ENCODE data around the gene EHBP1L1.

EHBP1L1 gene

DNA sequence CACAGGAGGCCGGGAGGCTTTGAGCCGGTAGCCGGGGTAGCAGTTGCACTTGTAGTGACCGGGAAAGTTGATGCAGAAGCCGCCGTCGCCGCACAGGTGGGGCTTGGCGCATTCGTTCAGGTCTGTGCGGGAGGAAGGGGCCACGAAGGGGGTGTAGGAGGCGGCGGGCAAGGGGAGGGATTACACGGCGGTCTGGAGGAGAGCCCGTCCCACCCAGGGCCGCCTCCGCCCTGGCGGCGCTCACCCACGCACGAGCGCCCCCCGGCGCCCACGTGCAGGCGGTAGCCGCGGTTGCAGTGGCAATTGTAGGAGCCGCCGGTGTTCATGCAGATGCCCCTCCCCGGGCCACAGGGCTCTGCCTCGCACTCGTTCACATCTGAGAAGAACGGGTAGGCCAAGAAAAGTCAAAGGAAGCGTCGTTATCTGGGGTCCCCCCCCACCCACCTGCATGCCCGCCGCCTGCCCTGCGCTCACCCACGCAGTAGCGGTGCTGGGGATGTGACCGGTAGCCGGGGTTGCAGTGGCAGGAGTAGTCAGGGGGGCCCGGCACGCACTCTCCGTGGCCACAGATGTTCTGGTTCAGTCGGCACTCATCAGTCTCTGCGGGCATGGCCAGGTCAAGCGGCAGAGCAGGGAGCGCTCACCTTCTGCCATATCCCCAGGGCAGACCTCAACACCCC, 28.3 kb upstream of the EHBP1L1 start:
- no peak for DNase-seq

DNA sequence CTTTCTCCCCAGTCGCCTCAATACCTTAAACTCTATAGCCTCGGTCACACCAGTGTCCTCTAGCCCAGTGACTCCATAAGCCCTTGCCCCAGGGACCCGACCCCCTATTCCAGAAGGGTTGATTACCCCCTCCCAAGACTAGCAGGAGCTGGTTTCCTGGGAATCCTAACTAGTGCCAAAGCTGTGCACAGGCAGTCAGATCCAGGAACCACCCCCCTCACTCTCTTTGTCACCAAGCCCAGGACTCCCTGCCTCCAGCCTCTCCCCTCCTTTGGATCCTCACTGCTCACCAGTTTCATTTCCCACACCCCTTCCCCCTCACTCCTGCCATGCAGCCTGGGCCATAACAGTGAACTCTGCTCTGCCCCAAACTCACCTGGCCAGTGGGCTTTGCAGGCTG, 27.5 kb upstream of the EHBP1L1 start:
- DNase-seq: no peak

DNA sequence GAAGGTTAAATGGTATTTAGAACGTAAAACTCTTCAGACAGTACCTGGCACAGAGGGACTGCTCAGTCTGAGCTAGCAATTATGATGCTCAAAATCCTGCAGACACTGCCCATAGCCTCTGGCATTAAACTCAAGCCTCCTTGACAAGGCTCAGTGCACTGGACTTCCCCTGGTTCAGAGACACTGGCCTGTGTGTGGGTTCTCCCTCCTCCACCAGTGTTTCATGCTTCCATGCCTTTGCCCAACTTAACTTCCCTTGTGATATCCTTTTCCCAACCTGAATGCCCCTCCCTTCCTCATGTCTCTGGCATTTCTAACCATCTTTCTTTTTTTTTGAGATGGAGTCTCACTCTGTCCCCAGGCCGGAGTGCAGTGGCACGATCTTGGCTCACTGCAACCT, 26.8 kb upstream of the EHBP1L1 start:
- no peak for DNase-seq

DNA sequence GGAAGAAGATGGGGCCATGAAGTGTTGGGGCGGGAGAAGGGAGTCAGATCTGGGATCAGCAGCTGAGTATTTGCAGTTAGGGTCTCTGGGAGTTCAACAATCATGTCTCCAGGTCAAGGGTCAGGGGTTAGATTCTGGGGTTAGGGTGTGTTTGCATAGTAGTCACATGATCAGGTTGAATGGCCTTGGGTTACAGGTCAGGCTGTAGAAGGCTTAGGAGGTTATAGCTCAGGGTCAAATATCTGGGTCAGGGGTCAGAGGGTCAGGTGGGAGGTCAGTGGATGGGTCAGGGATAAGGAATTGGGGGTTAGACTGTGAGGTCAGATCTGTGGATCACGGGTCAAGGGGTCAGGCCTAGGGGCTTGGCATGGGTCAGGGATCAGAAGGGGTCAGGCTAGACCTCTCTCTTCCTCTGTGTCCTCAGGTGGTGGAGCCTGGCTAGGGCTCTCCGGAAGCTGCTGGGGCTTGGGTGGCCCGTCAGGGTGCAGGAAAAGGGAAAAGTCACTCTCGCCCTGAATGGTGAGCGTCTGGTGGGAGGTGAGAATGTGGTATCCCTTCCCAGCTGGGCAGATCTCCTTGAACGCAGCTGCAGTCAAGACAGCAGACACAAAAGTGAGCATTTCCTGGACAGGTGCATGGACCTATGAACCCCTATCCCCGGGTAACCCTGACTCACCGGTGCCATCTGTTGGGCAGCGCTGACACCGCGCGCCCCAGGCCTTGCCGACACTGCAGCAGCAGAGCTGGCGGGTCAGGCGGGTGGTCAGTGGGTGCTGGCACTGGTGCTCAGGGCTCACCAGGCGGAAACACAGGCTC, 24.1 kb upstream of the EHBP1L1 start:
- DNase-seq: peak; percentile 64

GRCh38 chr11:65552388-65552951, 23.4 kb upstream of the EHBP1L1 start:
- no peak for DNase-seq

DNA sequence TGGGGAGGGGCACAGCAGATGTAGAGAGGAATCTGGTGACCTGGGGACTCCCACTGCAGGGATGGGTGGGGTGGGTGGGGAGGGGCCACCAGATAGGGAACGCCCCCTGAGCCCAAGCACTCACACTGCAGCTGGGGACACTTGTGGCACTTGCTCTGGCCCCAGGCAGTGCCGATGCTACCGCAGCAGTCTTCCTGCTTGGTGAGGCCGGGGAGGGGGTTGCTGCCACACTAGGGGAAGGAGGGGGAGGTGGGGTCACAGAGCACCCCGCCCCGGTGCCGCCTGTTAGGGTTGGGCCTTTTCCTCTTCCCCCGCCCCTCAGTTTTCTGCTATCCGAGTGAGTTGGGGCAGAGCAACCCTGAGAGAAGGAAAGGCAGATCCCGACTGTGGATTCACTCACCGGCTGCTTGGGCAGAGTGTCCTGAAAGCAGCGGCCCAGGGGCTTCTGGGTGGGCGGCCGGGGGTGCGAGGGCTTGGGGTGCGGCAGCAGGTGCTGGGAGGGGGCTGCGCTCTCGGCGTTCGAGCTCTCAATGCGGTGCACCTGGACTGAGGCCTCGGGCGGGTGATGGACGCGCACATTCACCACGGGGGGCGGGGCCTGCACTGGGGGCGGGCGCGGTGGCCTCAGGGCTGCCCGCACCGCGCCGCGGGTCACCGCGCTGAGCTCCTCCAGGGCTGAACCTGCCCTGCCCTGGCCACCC, 22.4 kb upstream of the EHBP1L1 start:
- no peak for DNase-seq

GRCh38 chr11:65554057-65554818, 21.6 kb upstream of the EHBP1L1 start:
- no peak for DNase-seq

GRCh38 chr11:65554842-65555430, 20.9 kb upstream of the EHBP1L1 start:
- DNase-seq: no peak

GRCh38 chr11:65555693-65556231, 20.1 kb upstream of the EHBP1L1 start:
- no peak for DNase-seq

GRCh38 chr11:65556470-65557279, 19.2 kb upstream of the EHBP1L1 start:
- DNase-seq: no peak

DNA sequence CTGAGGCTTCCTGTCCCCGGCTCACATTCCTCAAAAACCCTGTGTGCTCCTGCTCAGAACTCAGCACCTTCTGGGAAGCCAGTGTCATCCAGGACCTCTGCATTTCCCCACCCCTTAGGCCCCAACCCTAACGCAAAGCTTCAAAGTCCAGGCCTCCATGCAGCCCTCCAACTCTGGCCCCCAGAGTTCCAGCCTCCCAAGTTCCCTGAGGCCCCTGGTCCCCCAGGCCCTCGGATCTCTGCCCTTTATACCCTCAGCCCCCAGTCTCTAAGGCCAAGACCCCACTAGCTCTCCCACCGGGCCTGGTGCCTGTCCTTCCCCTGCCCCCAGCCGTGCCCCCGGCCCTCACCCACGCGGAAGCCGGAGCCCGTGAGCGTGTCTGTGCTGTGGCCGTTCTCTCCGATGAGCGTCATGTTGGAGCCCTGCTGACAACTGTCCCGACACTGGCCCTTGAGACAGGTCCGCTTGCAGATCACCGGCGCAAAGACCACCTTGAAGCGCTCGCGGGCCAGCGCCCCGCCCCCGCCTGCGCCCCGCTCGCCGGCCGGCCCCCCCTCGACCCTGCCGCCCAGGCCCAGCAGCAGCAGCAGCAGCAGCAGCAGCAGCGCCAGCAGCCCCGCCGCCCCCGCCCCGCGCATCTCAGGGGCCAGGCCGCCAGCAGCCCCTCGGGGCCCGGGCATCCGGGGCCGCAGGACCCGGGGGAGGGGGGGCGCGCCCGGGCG, 18.4 kb upstream of the EHBP1L1 start:
- DNase-seq: no peak

DNA sequence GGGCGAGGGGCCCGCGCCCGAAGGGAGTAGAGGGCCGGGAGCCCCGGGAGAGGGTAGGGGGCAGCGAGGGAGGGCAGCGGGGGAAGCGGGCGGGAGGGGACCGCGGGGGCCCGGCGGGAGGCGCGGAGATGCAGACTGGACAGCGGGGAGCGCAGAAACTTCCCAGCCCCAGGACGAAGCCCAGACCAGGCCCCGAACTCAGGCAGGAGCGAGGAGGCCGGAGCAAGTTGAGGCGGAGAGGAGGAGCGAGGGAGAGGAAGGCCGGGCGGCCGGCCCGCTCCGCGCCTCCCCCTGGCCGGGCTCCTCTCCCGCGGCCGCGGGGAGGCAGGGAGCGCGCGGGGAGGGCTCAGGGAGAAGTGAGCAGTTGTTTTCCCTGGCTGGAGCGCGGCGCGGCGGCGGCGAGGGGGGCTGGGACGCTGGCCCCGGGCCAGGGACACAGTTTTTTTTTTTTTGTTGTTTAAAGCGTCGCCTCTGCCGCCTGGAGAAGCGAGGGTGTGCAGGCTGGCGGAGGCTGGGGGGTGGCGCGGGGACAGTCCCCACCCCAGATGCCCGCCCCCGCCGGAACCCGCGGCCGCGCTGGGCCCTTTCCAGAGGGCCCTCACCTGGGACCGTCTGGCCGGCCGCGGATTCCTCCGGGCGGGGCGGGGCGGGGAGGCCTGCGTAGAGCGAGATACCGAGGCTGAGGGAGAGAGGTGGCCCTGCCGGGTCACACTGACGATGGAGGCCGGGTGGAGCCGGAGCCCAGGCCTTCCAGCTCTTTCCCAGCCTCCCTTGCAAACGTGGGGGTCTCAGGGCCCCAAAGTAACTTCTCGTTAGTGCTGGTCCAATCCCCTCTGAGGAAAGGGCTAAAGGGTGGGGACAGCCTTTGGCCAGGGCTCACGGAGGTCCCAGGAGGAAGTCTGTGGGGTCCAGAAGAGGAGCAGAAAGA, 17.6 kb upstream of the EHBP1L1 start, which contains the start of gene LTBP3:
LTBP3 (minus strand) TSS at position 358 of the 928 bp plus-strand sequence. CDS start 400 bp downstream, outside the sequence.
- peak; percentile 49 for DNase-seq

GRCh38 chr11:65558930-65559509, 16.8 kb upstream of the EHBP1L1 start:
- no peak for DNase-seq

DNA sequence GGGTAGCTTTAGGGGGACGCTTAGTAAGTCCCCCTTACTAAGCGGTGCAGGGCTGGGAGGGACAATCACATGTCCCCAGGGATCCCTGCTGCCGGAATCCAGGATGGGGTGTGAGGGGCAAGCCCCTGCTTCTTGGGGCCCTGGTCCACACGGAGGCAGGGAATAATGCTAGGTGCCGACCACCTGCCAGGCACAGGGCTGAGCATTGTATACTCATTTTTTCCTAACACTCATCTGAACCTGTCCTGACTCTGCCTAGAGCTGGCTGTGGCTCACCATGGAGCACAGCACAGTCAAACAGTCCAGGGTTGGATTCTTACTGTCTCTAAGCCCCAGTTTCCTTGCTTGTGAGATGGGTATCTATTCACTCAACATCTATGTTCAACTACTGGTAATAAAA, 16.3 kb upstream of the EHBP1L1 start:
- DNase-seq: no peak

- no peak for DNase-seq
Observed at GRCh38 chr11:65559951-65560537, 15.8 kb upstream of the EHBP1L1 start.

DNA sequence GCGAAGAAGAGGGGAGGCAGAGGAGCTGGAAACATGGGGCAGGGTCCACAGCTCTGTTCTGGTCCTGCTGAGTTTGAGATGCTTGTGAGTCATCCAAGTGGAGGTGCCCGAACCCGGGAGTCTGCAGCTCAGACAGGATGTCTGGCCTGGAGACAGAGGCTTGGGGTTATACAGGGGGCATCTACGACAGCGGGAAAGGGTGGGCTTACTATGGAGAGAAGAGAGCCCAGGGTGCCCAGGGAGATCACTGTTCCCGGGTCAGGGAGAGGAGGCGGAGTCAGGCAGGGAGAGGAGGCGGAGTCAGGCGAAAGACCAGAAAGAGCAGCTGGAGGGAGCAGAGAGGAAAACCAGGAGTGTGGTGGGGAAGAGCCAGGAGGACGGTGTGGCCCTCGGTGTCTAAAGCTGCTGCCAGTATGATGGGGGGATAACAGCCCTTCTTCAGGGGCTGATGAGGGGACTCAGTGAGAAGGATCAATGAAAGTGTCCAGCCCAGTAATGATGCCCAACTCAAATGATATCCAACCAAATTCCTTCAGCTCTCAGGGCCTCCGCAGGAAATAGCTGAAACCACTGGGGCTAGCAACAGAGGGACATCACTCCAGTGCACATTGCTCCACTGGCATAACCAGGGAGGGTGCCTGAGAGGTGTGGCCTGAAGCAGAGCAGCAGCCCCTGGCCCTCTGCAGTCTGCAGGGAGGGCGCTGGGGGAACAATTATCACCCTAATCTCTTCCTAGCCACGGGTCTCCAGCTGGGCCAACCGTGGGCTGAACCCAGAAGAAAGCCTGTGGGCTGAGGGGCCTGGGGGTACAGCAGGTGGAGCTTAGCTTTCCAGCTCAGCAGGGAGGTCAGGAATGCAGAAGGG, 15.1 kb upstream of the EHBP1L1 start:
- DNase-seq: no peak

DNA sequence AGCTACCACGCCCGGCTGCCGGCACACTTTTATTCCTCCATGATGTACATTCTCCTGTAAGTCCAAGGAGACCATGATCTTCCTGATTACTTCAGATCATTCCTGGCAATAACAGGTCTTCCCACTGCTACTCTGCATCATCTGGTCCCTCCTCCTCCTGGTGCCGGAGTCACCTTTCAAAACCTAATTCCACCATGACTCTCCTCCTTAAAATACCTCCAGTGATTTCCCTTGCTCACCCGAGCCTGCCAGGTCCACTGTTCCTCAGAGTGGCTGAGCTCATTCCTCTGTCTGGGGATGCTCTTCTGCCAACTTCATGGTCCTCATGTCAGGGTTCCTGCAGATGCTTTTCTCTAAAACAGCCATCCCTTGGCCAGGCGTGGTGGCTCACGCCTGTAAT, 13.8 kb upstream of the EHBP1L1 start:
- DNase-seq: no peak
